ENCODE measurements around the gene DIAPH3. TPM values are rescaled to one million over a fixed set of nuclear protein-coding genes. Genes with fewer than 3 reads are reported as not detected.

Gene DIAPH3
- total RNA-seq, 1 donor from 2014 or later, result 4.6 TPM

GRCh38 chr13:59738921-59739320 lies 424.8 kb downstream of the DIAPH3 start:
- H3K4me3 ChIP-seq, result no peak overlapping the region
- ATAC-seq (no peak), DNase-seq (no peak)
- no peak overlapping the region for H3K27ac ChIP-seq
- H3K9me3 ChIP-seq, result no peaks in the 10 kb centered on the region
- H3K4me1 ChIP-seq, result no peaks in the 10 kb centered on the region
- TF ChIP-seq CTCF (IDR thresholded peaks at IDR 0.05), result no peak
- H3K27me3 ChIP-seq, result no peaks in the 10 kb centered on the region
- intact Hi-C loops (cut with DNase I), result no loop called here
- H3K36me3 ChIP-seq, result no peaks in the 10 kb centered on the region

GRCh38 chr13:59734393-59734792 lies 429.3 kb downstream of the DIAPH3 start:
- no peak for DNase-seq
- no peak for ATAC-seq
- intact Hi-C loops (cut with DNase I), result no loop called here
- no peaks in the 10 kb centered on the region for H3K36me3 ChIP-seq
- no peaks in the 10 kb centered on the region for H3K4me1 ChIP-seq
- H3K9me3 ChIP-seq, result no peaks in the 10 kb centered on the region
- TF ChIP-seq CTCF (IDR thresholded peaks at IDR 0.05), result no peak
- no peaks in the 10 kb centered on the region for H3K27me3 ChIP-seq
- H3K27ac ChIP-seq, result no peak overlapping the region
- H3K4me3 ChIP-seq, result no peak overlapping the region

- no peak for ATAC-seq
- intact Hi-C loops (cut with DNase I), result no loop called here
These were observed 430.0 kb downstream of the DIAPH3 start for GRCh38 chr13:59733744-59734143.

GRCh38 chr13:59730026-59730425 lies 433.7 kb downstream of the DIAPH3 start:
- no peak for ATAC-seq
- Histone ChIP-seq H3K27me3 (no peaks in the 10 kb centered on the region), H3K9me3 (no peaks in the 10 kb centered on the region), H3K4me1 (no peaks in the 10 kb centered on the region), H3K4me3 (no peak overlapping the region), H3K27ac (no peak overlapping the region), H3K36me3 (no peaks in the 10 kb centered on the region)
- intact Hi-C loops (cut with DNase I), result no loop called here
- TF ChIP-seq CTCF (IDR thresholded peaks at IDR 0.05), result no peak
- DNase-seq, result no peak

More at GRCh38 chr13:59733744-59734143, 430.0 kb downstream of the DIAPH3 start:
- no peaks in the 10 kb centered on the region for H3K36me3 ChIP-seq
- no peaks in the 10 kb centered on the region for H3K4me1 ChIP-seq
- H3K27ac ChIP-seq, result no peak overlapping the region
- no peaks in the 10 kb centered on the region for H3K9me3 ChIP-seq
- H3K4me3 ChIP-seq, result no peak overlapping the region
- no peak for DNase-seq
- H3K27me3 ChIP-seq, result no peaks in the 10 kb centered on the region
- TF ChIP-seq CTCF (IDR thresholded peaks at IDR 0.05), result no peak

- Histone ChIP-seq H3K9me3 (no peaks in the 10 kb centered on the region), H3K4me3 (no peak overlapping the region), H3K27me3 (no peaks in the 10 kb centered on the region), H3K4me1 (no peaks in the 10 kb centered on the region), H3K36me3 (no peaks in the 10 kb centered on the region), H3K27ac (no peak overlapping the region)
- intact Hi-C loops (cut with DNase I), result no loop called here
- ATAC-seq (no peak), DNase-seq (no peak)
- TF ChIP-seq CTCF (IDR thresholded peaks at IDR 0.05), result no peak
These were observed 434.7 kb downstream of the DIAPH3 start for GRCh38 chr13:59728896-59729545.

Measured in upper lobe of right lung (tissue), 1 donor.